Osteoblast (primary cell): ENCODE results near the gene PRSS23. TPM values are rescaled to one million over a fixed set of nuclear protein-coding genes. Genes with fewer than 3 reads are reported as not detected.
A peak's percentile ranks its signal among the peaks of the same experiment; 100 is the strongest.

ENCODE experiments used
- DNase-seq: peaks from one replicate; pipeline ENCODE4 v3.0.0; 2011; ENCODE audit warnings: low spot score, mixed read lengths; ENCODE audit not compliant: insufficient read length; ENCODE audit errors: missing footprints
- H2AFZ ChIP-seq: 2 replicates; pipeline ENCODE4 v1.6.0; 2011; ENCODE audit warnings: mild to moderate bottlenecking, low read length
- H3K27ac ChIP-seq: 2 replicates; pipeline ENCODE4 v1.5.1; 2011; ENCODE audit warnings: mild to moderate bottlenecking, low read depth, low read length, moderate library complexity
- H3K27me3 ChIP-seq: 2 replicates; pipeline ENCODE4 v1.6.0; 2012; ENCODE audit warnings: mild to moderate bottlenecking, control low read depth, inconsistent platforms, low read length, moderate library complexity; ENCODE audit not compliant: insufficient read depth
- H3K36me3 ChIP-seq: 2 replicates; pipeline ENCODE4 v1.5.1; 2011; ENCODE audit warnings: mild to moderate bottlenecking, low read length, control low read depth, moderate library complexity; ENCODE audit not compliant: insufficient read depth
- H3K4me1 ChIP-seq: 2 replicates; pipeline ENCODE4 v1.5.1; 2011; ENCODE audit warnings: mild to moderate bottlenecking, low read length, control low read depth, moderate library complexity; ENCODE audit not compliant: insufficient read depth
- H3K4me2 ChIP-seq: 2 replicates; pipeline ENCODE4 v1.6.0; 2011; ENCODE audit warnings: mild to moderate bottlenecking, low read length; ENCODE audit not compliant: insufficient read depth
- H3K4me3 ChIP-seq: fragments of 200-600 bp; sonication (generic); 3 replicates; pipeline ENCODE4 v1.5.1; 2012; ENCODE audit warnings: mild to moderate bottlenecking, low read length, inconsistent platforms; ENCODE audit not compliant: insufficient read depth
- H3K79me2 ChIP-seq: 2 replicates; pipeline ENCODE4 v1.6.0; 2012; ENCODE audit warnings: mild to moderate bottlenecking, low read length, control low read depth, inconsistent platforms; ENCODE audit not compliant: insufficient read depth
- H3K9me3 ChIP-seq: 2 replicates; pipeline ENCODE4 v1.5.1; 2011; ENCODE audit warnings: low read depth, low read length, control low read depth
- H4K20me1 ChIP-seq: 2 replicates; pipeline ENCODE4 v1.6.0; 2012; ENCODE audit warnings: mild to moderate bottlenecking, low read length, control low read depth; ENCODE audit not compliant: insufficient read depth
- total RNA-seq: library from RNA; depleted of rRNA; stranded (reverse); fragments of >200 nt; gene quantifications from 2 replicates; pipeline ENCODE4 v1.2.3, GENCODE V29; 2012
- TF ChIP-seq, protein P1 (sequence below): IDR thresholded peaks from 2 replicates; pipeline ENCODE4 v1.5.1; 2011; ENCODE audit warnings: mild to moderate bottlenecking, low read depth, low read length, moderate library complexity; ENCODE audit errors: extremely low read depth

The PRSS23 gene
- total RNA-seq, 1 donor, result 826 TPM

DNA sequence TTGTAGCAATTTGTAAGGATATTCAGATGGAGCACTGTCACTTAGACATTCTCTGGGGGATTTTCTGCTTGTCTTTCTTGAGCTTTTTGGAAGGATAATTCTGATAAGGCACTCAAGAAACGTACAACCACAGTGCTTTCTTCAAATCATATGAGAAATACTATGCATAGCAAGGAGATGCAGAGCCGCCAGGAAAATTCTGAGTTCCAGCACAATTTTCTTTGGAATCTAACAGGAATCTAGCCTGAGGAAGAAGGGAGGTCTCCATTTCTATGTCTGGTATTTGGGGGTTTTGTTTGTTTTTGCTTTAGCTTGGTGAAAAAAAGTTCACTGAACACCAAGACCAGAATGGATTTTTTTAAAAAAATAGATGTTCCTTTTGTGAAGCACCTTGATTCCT, 9.9 kb downstream of the PRSS23 start:
- no peak overlapping the region for H3K27ac ChIP-seq
- peaks cover 11% of the 10 kb centered on the region for H4K20me1 ChIP-seq
- peaks cover 31% of the 10 kb centered on the region for H3K4me1 ChIP-seq
- H3K27me3 ChIP-seq, result no peaks in the 10 kb centered on the region
- H3K4me2 ChIP-seq, result no peak overlapping the region
- peaks cover 66% of the 10 kb centered on the region for H3K79me2 ChIP-seq
- no peak overlapping the region for H2AFZ ChIP-seq
- peaks cover 22% of the 10 kb centered on the region for H3K36me3 ChIP-seq
- no peaks in the 10 kb centered on the region for H3K9me3 ChIP-seq
- TF ChIP-seq, protein P1, sequence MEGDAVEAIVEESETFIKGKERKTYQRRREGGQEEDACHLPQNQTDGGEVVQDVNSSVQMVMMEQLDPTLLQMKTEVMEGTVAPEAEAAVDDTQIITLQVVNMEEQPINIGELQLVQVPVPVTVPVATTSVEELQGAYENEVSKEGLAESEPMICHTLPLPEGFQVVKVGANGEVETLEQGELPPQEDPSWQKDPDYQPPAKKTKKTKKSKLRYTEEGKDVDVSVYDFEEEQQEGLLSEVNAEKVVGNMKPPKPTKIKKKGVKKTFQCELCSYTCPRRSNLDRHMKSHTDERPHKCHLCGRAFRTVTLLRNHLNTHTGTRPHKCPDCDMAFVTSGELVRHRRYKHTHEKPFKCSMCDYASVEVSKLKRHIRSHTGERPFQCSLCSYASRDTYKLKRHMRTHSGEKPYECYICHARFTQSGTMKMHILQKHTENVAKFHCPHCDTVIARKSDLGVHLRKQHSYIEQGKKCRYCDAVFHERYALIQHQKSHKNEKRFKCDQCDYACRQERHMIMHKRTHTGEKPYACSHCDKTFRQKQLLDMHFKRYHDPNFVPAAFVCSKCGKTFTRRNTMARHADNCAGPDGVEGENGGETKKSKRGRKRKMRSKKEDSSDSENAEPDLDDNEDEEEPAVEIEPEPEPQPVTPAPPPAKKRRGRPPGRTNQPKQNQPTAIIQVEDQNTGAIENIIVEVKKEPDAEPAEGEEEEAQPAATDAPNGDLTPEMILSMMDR, result no peak
- H3K4me3 ChIP-seq, result no peak overlapping the region
- DNase-seq, result no peak

DNA sequence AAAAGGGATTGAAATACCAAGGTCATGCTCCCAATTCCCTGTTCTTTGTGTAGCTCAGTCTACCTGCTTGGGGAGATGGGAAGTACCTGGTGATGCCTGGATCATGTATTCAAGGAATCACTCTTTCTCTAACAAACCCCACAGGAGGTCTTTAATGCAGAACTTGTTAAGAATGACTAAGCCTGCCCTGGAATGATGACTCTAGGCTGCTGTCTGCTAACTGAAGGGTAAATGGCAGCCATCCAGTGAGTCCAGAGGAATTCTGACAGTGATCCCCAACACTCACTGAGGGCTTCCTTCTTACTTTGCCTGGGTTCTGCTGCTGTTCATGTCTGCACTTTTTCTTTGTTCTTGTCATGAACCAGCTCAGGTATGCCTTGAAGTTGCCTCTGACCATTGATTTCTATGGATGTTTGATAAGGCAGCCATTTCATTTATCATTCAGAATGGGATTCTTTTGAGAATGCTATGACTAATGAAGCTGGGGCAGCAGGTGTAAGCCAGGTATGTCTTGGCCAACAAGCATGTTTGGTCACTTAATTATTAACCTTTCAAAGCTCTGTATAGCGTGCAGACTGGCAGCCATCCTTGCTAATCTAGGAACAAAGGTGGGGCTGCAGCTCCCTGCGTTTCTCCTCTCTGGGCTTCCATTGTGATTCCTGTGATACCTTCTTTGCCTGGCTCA, 11.4 kb downstream of the PRSS23 start:
- Histone ChIP-seq H3K4me1 (peaks cover 35% of the 10 kb centered on the region), H3K36me3 (peaks cover 22% of the 10 kb centered on the region), H3K79me2 (peaks cover 59% of the 10 kb centered on the region), H3K4me2 (peak overlapping the region; percentile 10), H3K27me3 (no peaks in the 10 kb centered on the region), H3K4me3 (no peak overlapping the region), H2AFZ (no peak overlapping the region), H3K27ac (peak overlapping the region; percentile 10), H3K9me3 (no peaks in the 10 kb centered on the region), H4K20me1 (peaks cover 2% of the 10 kb centered on the region)
- no peak for DNase-seq
- TF ChIP-seq, protein P1, result no peak

GRCh38 chr11:86812322-86812670, 12.0 kb downstream of the PRSS23 start:
- no peak overlapping the region for H3K4me3 ChIP-seq
- peaks cover 22% of the 10 kb centered on the region for H3K36me3 ChIP-seq
- H3K79me2 ChIP-seq, result peaks cover 54% of the 10 kb centered on the region
- DNase-seq, result no peak
- H4K20me1 ChIP-seq, result peaks cover 2% of the 10 kb centered on the region
- H3K27ac ChIP-seq, result no peak overlapping the region
- TF ChIP-seq, protein P1, result no peak
- no peaks in the 10 kb centered on the region for H3K27me3 ChIP-seq
- no peaks in the 10 kb centered on the region for H3K9me3 ChIP-seq
- peaks cover 35% of the 10 kb centered on the region for H3K4me1 ChIP-seq
- H3K4me2 ChIP-seq, result peak overlapping the region; percentile 10
- no peak overlapping the region for H2AFZ ChIP-seq

GRCh38 chr11:86812981-86813380, 12.6 kb downstream of the PRSS23 start:
- Histone ChIP-seq H3K27ac (no peak overlapping the region), H3K9me3 (no peaks in the 10 kb centered on the region), H3K4me2 (no peak overlapping the region), H3K4me3 (no peak overlapping the region), H3K27me3 (no peaks in the 10 kb centered on the region), H4K20me1 (peaks cover 2% of the 10 kb centered on the region), H3K4me1 (peaks cover 35% of the 10 kb centered on the region), H3K79me2 (peaks cover 47% of the 10 kb centered on the region), H2AFZ (no peak overlapping the region), H3K36me3 (peaks cover 17% of the 10 kb centered on the region)
- DNase-seq, result no peak
- TF ChIP-seq, protein P1, result no peak
